Measurements from ENCODE around the gene EME1.

EME1 gene

GRCh38 chr17:50361561-50362480 lies 11.2 kb upstream of the EME1 start:
- TF ChIP-seq CTCF (conservative IDR thresholded peaks at IDR 0.05): peak; percentile 82
- H3K27ac ChIP-seq: peak overlapping the region; percentile 30

DNA sequence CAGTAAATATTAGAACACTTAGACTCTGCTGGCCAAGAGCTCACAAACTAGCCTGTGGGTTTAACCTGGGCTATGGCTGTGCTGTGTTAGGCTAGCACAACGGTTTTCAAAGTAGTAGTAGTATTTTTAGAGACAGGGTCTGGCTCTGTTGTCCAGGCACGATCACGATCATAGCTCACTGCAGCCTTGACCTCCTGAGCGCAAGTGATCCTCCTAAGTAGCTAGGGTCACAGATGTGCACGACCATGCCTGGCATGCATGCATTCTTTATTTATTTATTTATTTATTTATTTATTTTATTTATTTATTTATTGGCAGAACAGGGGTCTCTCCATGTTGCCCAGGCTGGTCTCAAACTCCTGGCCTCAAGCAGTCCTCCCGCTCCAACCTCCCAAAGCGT lies 10.4 kb upstream of the EME1 start:
- TF ChIP-seq CTCF (conservative IDR thresholded peaks at IDR 0.05): no peak
- H3K27ac ChIP-seq: peak overlapping the region; percentile 30

DNA sequence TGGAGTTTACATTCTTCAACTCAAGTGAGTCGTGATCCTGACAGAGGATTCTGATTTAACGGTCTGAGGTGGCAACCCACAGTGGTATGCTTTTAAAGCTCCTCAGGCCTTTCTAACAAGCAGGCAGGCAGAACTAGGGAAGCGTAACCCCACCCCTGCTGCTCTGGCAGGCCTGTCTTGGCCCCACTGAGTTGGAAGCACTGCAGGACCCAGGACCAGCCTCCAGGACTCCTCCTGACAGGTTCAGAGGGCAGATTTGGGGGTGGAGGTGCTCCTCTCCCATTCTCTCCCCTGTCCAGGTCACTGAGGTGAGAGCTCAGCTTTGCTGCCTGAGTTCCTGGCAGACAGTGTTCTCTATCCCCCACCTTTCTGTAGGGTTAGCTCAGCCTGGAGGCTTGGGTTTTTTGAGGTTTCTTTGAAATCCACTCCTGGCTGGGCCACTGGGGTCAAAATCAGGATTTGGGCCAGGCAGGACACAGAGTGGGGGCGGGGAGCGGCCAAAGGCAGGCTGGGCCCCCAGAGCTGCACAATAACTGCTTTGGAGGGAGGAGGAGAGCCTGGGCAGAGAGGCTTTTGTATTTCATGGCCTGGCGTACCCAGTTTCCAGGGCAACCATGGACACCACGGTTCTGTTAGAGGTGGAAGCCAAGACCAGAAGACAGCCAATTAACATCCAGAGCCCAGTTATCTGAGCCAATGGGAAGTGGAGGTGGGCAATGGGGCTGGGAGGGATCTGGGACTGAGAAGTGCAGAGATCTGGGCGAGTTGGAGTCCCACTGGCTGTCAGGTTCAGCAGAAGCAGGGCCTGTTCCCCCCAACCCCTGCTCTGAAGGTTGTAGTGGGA lies 9.6 kb upstream of the EME1 start:
- H3K27ac ChIP-seq: no peak overlapping the region

DNA sequence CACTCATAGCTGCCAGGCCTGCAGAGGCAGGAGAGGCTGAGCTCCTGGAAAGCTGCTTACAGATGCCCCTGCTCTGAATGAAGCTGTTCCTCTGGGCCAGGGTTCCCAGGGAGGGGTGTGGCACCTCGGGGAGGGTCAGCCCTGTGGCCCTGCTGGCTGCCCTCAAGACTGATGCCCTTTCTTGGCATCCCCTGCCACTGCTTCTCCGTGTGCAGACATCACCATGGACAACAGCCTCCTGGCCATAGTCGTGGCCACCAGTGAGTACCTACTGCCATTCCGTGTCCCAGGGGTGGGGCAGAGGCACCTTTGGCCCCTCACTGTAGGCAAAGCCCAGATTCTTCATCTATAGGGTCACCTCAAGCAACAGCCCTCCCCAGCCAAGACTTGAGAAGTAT lies 9.0 kb upstream of the EME1 start:
- no peak overlapping the region for H3K27ac ChIP-seq
- no peak for TF ChIP-seq CTCF (conservative IDR thresholded peaks at IDR 0.05)

More for the DNA sequence above, 9.6 kb upstream of the EME1 start:
- TF ChIP-seq CTCF (conservative IDR thresholded peaks at IDR 0.05): no peak

DNA sequence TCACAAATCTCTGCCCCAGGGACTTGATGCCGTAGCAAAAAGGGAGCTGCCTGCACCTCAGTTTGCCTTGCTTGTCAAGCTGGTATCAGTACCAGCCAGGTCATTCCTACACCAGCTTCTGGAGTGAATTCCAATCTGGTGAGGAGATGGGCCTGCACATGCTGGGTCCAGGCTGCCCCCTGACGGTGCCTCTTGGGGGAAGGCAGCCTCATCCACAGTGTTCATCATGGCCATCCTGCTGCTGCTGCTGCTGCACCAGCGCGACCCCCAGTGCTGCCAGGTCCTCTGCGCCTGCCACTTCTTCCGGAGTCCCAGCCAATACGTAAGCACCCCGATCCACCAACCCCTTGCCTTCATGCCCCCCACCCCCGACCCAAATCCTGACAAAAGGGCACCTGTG lies 8.3 kb upstream of the EME1 start:
- no peak overlapping the region for H3K27ac ChIP-seq
- TF ChIP-seq CTCF (conservative IDR thresholded peaks at IDR 0.05): no peak

GRCh38 chr17:50365165-50365564 lies 7.9 kb upstream of the EME1 start:
- no peak for TF ChIP-seq CTCF (conservative IDR thresholded peaks at IDR 0.05)
- no peak overlapping the region for H3K27ac ChIP-seq
